Measurements from ENCODE around the gene LMAN2.
"Not testable (repeated sequence)": the region's sequence is repeated elsewhere in the genome, so short reads cannot be mapped to it uniquely, and the experiment has no call there.

LMAN2 gene

GRCh38 chr5:177344891-177345290 lies 6.6 kb downstream of the LMAN2 start:
- Histone ChIP-seq H3K4me2 (ENCODE audit: low read depth, low read length, poor library complexity, severe bottlenecking) (no peak overlapping the region), H3K9ac (ENCODE audit: low read depth, low read length, poor library complexity, severe bottlenecking) (no peak overlapping the region), H2AFZ (ENCODE audit: low read length) (no peak overlapping the region), H3K4me1 (ENCODE audit: insufficient read depth, low read length, poor library complexity, severe bottlenecking) (peaks cover 17% of the 10 kb centered on the region), H3K36me3 (ENCODE audit: insufficient read depth, low read length) (peaks cover 3% of the 10 kb centered on the region; the same call in 1 of the 2 replicates), H4K20me1 (ENCODE audit: insufficient read depth, low read length, poor library complexity, severe bottlenecking) (peaks cover 4% of the 10 kb centered on the region), H3K9me3 (ENCODE audit: insufficient read depth, low read depth, low read length) (no peaks in the 10 kb centered on the region), H3K79me2 (ENCODE audit: insufficient read depth, low read length) (peaks cover 60% of the 10 kb centered on the region), H3K27me3 (ENCODE audit: insufficient read depth, low read length, poor library complexity, severe bottlenecking) (no peaks in the 10 kb centered on the region), H3K9me2 (replicated peaks; ENCODE audit: low read depth, low read length) (no peaks in the 10 kb centered on the region), H3K4me3 (ENCODE audit: low read length, poor library complexity, severe bottlenecking) (no peak overlapping the region), H3F3A (ENCODE audit: low read depth) (no peaks in the 10 kb centered on the region)
- TF ChIP-seq CTCF (conservative IDR thresholded peaks at IDR 0.05; ENCODE audit: low read length) (no peak), EZH2phosphoT487 (IDR thresholded peaks at IDR 0.05; ENCODE audit: borderline replicate concordance) (no peak)

GRCh38 chr5:177343777-177344176 lies 7.7 kb downstream of the LMAN2 start:
- H3K27me3 ChIP-seq (ENCODE audit: insufficient read depth, low read length, poor library complexity, severe bottlenecking) = no peaks in the 10 kb centered on the region
- H3K4me1 ChIP-seq (ENCODE audit: insufficient read depth, low read length, poor library complexity, severe bottlenecking) = peaks cover 11% of the 10 kb centered on the region
- no peak overlapping the region for H3K4me3 ChIP-seq (ENCODE audit: low read length, poor library complexity, severe bottlenecking)
- TF ChIP-seq CTCF (conservative IDR thresholded peaks at IDR 0.05; ENCODE audit: low read length) = no peak
- TF ChIP-seq EZH2phosphoT487 (IDR thresholded peaks at IDR 0.05; ENCODE audit: borderline replicate concordance) = no peak
- no peaks in the 10 kb centered on the region for H3K9me2 ChIP-seq (replicated peaks; ENCODE audit: low read depth, low read length)
- no peak overlapping the region for H3K9ac ChIP-seq (ENCODE audit: low read depth, low read length, poor library complexity, severe bottlenecking)
- H3K9me3 ChIP-seq (ENCODE audit: insufficient read depth, low read depth, low read length) = no peaks in the 10 kb centered on the region
- H3K4me2 ChIP-seq (ENCODE audit: low read depth, low read length, poor library complexity, severe bottlenecking) = no peak overlapping the region
- peaks cover 3% of the 10 kb centered on the region for H4K20me1 ChIP-seq (ENCODE audit: insufficient read depth, low read length, poor library complexity, severe bottlenecking)
- no peak overlapping the region for H2AFZ ChIP-seq (ENCODE audit: low read length)
- H3F3A ChIP-seq (ENCODE audit: low read depth) = no peaks in the 10 kb centered on the region
- peaks cover 59% of the 10 kb centered on the region for H3K79me2 ChIP-seq (ENCODE audit: insufficient read depth, low read length)
- H3K36me3 ChIP-seq (ENCODE audit: insufficient read depth, low read length) = peaks cover 3% of the 10 kb centered on the region; the same call in 1 of the 2 replicates

- not testable (repeated sequence) for H4K20me1 ChIP-seq (ENCODE audit: insufficient read depth, low read length, poor library complexity, severe bottlenecking); H2AFZ ChIP-seq (ENCODE audit: low read length); H3K27me3 ChIP-seq (ENCODE audit: insufficient read depth, low read length, poor library complexity, severe bottlenecking); H3F3A ChIP-seq (ENCODE audit: low read depth); H3K36me3 ChIP-seq (ENCODE audit: insufficient read depth, low read length); H3K9me3 ChIP-seq (ENCODE audit: insufficient read depth, low read depth, low read length); H3K4me2 ChIP-seq (ENCODE audit: low read depth, low read length, poor library complexity, severe bottlenecking); H3K9ac ChIP-seq (ENCODE audit: low read depth, low read length, poor library complexity, severe bottlenecking); H3K9me2 ChIP-seq (replicated peaks; ENCODE audit: low read depth, low read length); H3K4me3 ChIP-seq (ENCODE audit: low read length, poor library complexity, severe bottlenecking)
- H3K4me1 ChIP-seq (ENCODE audit: insufficient read depth, low read length, poor library complexity, severe bottlenecking) = peaks cover 11% of the 10 kb centered on the region
- peaks cover 54% of the 10 kb centered on the region for H3K79me2 ChIP-seq (ENCODE audit: insufficient read depth, low read length)
Observed at GRCh38 chr5:177343000-177343399, 8.5 kb downstream of the LMAN2 start.

- no peak for TF ChIP-seq CTCF (conservative IDR thresholded peaks at IDR 0.05; ENCODE audit: low read length)
- no peak for TF ChIP-seq EZH2phosphoT487 (IDR thresholded peaks at IDR 0.05; ENCODE audit: borderline replicate concordance)
- Histone ChIP-seq H3K9me3 (ENCODE audit: insufficient read depth, low read depth, low read length) (no peaks in the 10 kb centered on the region), H3K4me3 (ENCODE audit: low read length, poor library complexity, severe bottlenecking) (no peak overlapping the region), H3F3A (ENCODE audit: low read depth) (no peaks in the 10 kb centered on the region), H2AFZ (ENCODE audit: low read length) (no peak overlapping the region), H3K79me2 (ENCODE audit: insufficient read depth, low read length) (peaks cover 26% of the 10 kb centered on the region; the same call in 1 of the 2 replicates), H3K9me2 (replicated peaks; ENCODE audit: low read depth, low read length) (no peaks in the 10 kb centered on the region), H3K4me2 (ENCODE audit: low read depth, low read length, poor library complexity, severe bottlenecking) (peak overlapping the region; percentile 24), H3K36me3 (ENCODE audit: insufficient read depth, low read length) (peaks cover 31% of the 10 kb centered on the region; the same call in 1 of the 2 replicates), H3K4me1 (ENCODE audit: insufficient read depth, low read length, poor library complexity, severe bottlenecking) (no peaks in the 10 kb centered on the region), H3K9ac (ENCODE audit: low read depth, low read length, poor library complexity, severe bottlenecking) (no peak overlapping the region), H3K27me3 (ENCODE audit: insufficient read depth, low read length, poor library complexity, severe bottlenecking) (no peaks in the 10 kb centered on the region), H4K20me1 (ENCODE audit: insufficient read depth, low read length, poor library complexity, severe bottlenecking) (no peaks in the 10 kb centered on the region)
Observed at GRCh38 chr5:177339107-177339638, 12.3 kb downstream of the LMAN2 start.
